Mucosa of descending colon (tissue), 3 donors: ENCODE measurements around the gene CYRIA. TPM values are rescaled to one million over a fixed set of nuclear protein-coding genes. Genes with fewer than 3 reads are reported as not detected.

Experiments used
- ATAC-seq: fragments of 200-7000 bp; cut with Tn5 transposase; one replicate; pipeline ENCODE4 v1.9.1; 2020; ENCODE audit warnings: mild to moderate bottlenecking, moderate library complexity
- DNase-seq, 3 donors: peaks; one replicate each; pipeline ENCODE4 v3.0.0-alpha.2; 2020
- H3K36me3 ChIP-seq: fragments of 200-600 bp; one replicate; pipeline ENCODE4 v1.8.0; 2021; ENCODE audit warnings: low read depth, mild to moderate bottlenecking
- H3K4me1 ChIP-seq: fragments of 200-600 bp; one replicate; pipeline ENCODE4 v1.8.0; 2021; ENCODE audit warnings: low read depth, mild to moderate bottlenecking
- H3K4me3 ChIP-seq: fragments of 200-600 bp; one replicate; pipeline ENCODE4 v1.8.0; 2021; ENCODE audit warnings: mild to moderate bottlenecking
- H3K9me3 ChIP-seq: fragments of 200-600 bp; one replicate; pipeline ENCODE4 v1.8.0; 2021; ENCODE audit warnings: mild to moderate bottlenecking
- CTCF ChIP-seq: fragments of 200-600 bp; IDR thresholded peaks from one replicate; pipeline ENCODE4 v1.8.0; 2022; ENCODE audit warnings: antibody characterized with exemption, mild to moderate bottlenecking
- intact Hi-C, 2 donors: fragments of 100-400 bp; cut with DNase I in 1 of 2; cut with micrococcal nuclease in 1 of 2; formaldehyde crosslinking; loops; one replicate each; pipeline versions ENCODE4 v1.11.0 to v1.11.1; 2022; cut with DNase I, micrococcal nuclease
- total RNA-seq, 3 donors: library from RNA; stranded (reverse); fragmentation: NEBNext Ultra II Directional in 2 of 3; extraction: Animal tissue kit (Norgen Biotek cat#: 25700) in 2 of 3; gene quantifications; one replicate each; pipeline versions ENCODE4 v1.2.1 to v1.2.4, GENCODE V29; 2021 to 2023
- donor health status: DM: no; HTN: no; CAD: no; lungs with moderate emphysema.
- donor health status: DM: no; HTN: no; CAD: no.
- donor health status: DM: no; HTN: yes; CAD: no.

CYRIA gene
- total RNA-seq, 3 donors from 2014 or later = 2.2 to 18.0 (median 3.5) TPM

- no peak overlapping the region for H3K4me3 ChIP-seq
- intact Hi-C loops = no loop called here
- H3K9me3 ChIP-seq = no peaks in the 10 kb centered on the region
- DNase-seq (no peak), ATAC-seq (no peak)
- no peak for TF ChIP-seq CTCF
- H3K36me3 ChIP-seq = no peaks in the 10 kb centered on the region
- no peaks in the 10 kb centered on the region for H3K4me1 ChIP-seq
Observed at GRCh38 chr2:16700551-16701259, 35.1 kb upstream of the CYRIA start.

GRCh38 chr2:16693854-16694253 lies 28.2 kb upstream of the CYRIA start:
- Histone ChIP-seq H3K4me1 (no peaks in the 10 kb centered on the region), H3K9me3 (no peaks in the 10 kb centered on the region), H3K36me3 (no peaks in the 10 kb centered on the region), H3K4me3 (no peak overlapping the region)
- intact Hi-C loops = no loop called here
- no peak for TF ChIP-seq CTCF
- DNase-seq (no peak), ATAC-seq (no peak)

- Histone ChIP-seq H3K36me3 (no peaks in the 10 kb centered on the region), H3K4me3 (no peak overlapping the region), H3K9me3 (no peaks in the 10 kb centered on the region), H3K4me1 (no peaks in the 10 kb centered on the region)
- no peak for TF ChIP-seq CTCF
- DNase-seq (no peak), ATAC-seq (no peak)
- intact Hi-C loops = no loop called here
Observed at GRCh38 chr2:16691261-16691660, 25.6 kb upstream of the CYRIA start.

GRCh38 chr2:16687955-16688354 lies 22.3 kb upstream of the CYRIA start:
- ATAC-seq = no peak

DNA sequence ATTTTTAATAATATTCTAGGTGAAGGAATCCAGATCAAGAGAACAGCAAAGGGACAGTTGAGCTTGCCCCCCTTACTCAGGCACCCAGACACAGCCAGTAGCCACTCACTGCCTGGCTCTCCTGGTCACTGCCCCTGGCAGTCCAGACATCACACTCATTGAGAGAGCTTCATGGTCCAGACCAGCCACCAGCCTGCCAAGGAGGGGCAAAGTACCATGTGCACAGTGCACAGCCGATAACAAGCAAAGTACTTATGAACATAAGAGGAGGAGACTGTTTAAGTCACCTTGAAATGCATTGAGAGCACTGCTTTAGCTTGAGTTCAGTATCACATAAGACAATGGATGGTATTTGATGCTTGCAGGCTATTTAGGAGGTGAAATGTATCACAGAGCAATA lies 21.6 kb upstream of the CYRIA start:
- Histone ChIP-seq H3K4me3 (no peak overlapping the region), H3K9me3 (no peaks in the 10 kb centered on the region), H3K36me3 (no peaks in the 10 kb centered on the region), H3K4me1 (no peaks in the 10 kb centered on the region)
- no peak for ATAC-seq
- TF ChIP-seq CTCF = no peak
- intact Hi-C loops = no loop called here
- no peak for DNase-seq

More at GRCh38 chr2:16687955-16688354, 22.3 kb upstream of the CYRIA start:
- no peak for TF ChIP-seq CTCF
- DNase-seq = no peak
- Histone ChIP-seq H3K36me3 (no peaks in the 10 kb centered on the region), H3K4me1 (no peaks in the 10 kb centered on the region), H3K4me3 (no peak overlapping the region), H3K9me3 (no peaks in the 10 kb centered on the region)
- intact Hi-C loops = no loop called here

- intact Hi-C loops = no loop called here
- Histone ChIP-seq H3K9me3 (no peaks in the 10 kb centered on the region), H3K4me1 (no peaks in the 10 kb centered on the region), H3K4me3 (no peak overlapping the region), H3K36me3 (no peaks in the 10 kb centered on the region)
- no peak for DNase-seq
- no peak for TF ChIP-seq CTCF
- no peak for ATAC-seq
Observed at GRCh38 chr2:16686641-16687040, 21.0 kb upstream of the CYRIA start.
